Immature natural killer cell (primary cell): ENCODE measurements around the gene IFITM10. TPM values are rescaled to one million over a fixed set of nuclear protein-coding genes. Genes with fewer than 3 reads are reported as not detected.

ENCODE experiments used
- DNase-seq, 3 donors: peaks; one replicate each; pipeline ENCODE4 v3.0.0; 2022; ENCODE audit warnings: mixed read lengths in 1 of 3
- H3K27ac Mint-ChIP-seq, 6 donors: one replicate each; pipeline ENCODE4 v1.8.0; 2020; ENCODE audit warnings: mixed read lengths in 6 of 6, mild to moderate bottlenecking in 5 of 6, inconsistent platforms in 4 of 6, moderate library complexity in 3 of 6
- H3K27me3 Mint-ChIP-seq, 3 donors: one replicate each; pipeline ENCODE4 v1.8.0; 2020 to 2021; ENCODE audit warnings: low read depth in 3 of 3, mild to moderate bottlenecking in 3 of 3, mixed read lengths in 3 of 3, moderate library complexity in 3 of 3, inconsistent platforms in 1 of 3
- H3K36me3 Mint-ChIP-seq, 3 donors: one replicate each; pipeline ENCODE4 v1.8.0; 2020; ENCODE audit warnings: mixed read lengths in 3 of 3, inconsistent platforms in 2 of 3, mild to moderate bottlenecking in 2 of 3
- H3K4me1 Mint-ChIP-seq, 2 donors: one replicate each; pipeline ENCODE4 v1.8.0; 2020; ENCODE audit warnings: inconsistent platforms in 2 of 2, mild to moderate bottlenecking in 2 of 2, mixed read lengths in 2 of 2, moderate library complexity in 1 of 2
- H3K4me3 Mint-ChIP-seq, 5 donors: one replicate each; pipeline ENCODE4 v1.8.0; 2020; ENCODE audit warnings: mild to moderate bottlenecking in 5 of 5, mixed read lengths in 5 of 5, inconsistent platforms in 3 of 5, moderate library complexity in 3 of 5
- H3K9me3 Mint-ChIP-seq, 6 donors: one replicate each; pipeline ENCODE4 v1.8.0; 2020; ENCODE audit warnings: mild to moderate bottlenecking in 6 of 6, mixed read lengths in 6 of 6, inconsistent platforms in 4 of 6, moderate library complexity in 3 of 6
- polyA plus RNA-seq, 3 donors: library from polyadenylated mRNA; unstranded; fragments of 300-500 nt; fragmentation: Illumina TruSeq; gene quantifications; one replicate each; pipeline ENCODE4 v1.2.3, GENCODE V29; 2021

Gene IFITM10
- polyA plus RNA-seq, 3 donors from 2014 or later: 0.09 to 0.93 (median 0.39) TPM

GRCh38 chr11:1742371-1742770, 8.0 kb downstream of the IFITM10 start:
- no peak overlapping the region for H3K27ac Mint-ChIP-seq
- no peak overlapping the region for H3K4me3 Mint-ChIP-seq
- H3K4me1 Mint-ChIP-seq: peaks cover 6 to 14% of the 10 kb centered on the region in 2 donors
- peaks cover 0 to 5% (median 0%) of the 10 kb centered on the region in 6 donors for H3K9me3 Mint-ChIP-seq
- DNase-seq: no peak
- peaks cover 6 to 13% (median 10%) of the 10 kb centered on the region in 3 donors for H3K27me3 Mint-ChIP-seq
- peaks cover 0 to 17% (median 5%) of the 10 kb centered on the region in 3 donors for H3K36me3 Mint-ChIP-seq

- Mint-ChIP-seq H3K36me3 (peaks cover 3 to 17% (median 5%) of the 10 kb centered on the region in 3 donors), H3K4me3 (no peak overlapping the region), H3K9me3 (peaks cover 2 to 9% (median 3%) of the 10 kb centered on the region in 6 donors), H3K27me3 (peaks cover 5 to 13% (median 10%) of the 10 kb centered on the region in 3 donors), H3K4me1 (peaks cover 6 to 13% of the 10 kb centered on the region in 2 donors), H3K27ac (no peak overlapping the region)
- DNase-seq: no peak
These were observed 8.7 kb downstream of the IFITM10 start for GRCh38 chr11:1741741-1742140.

- peaks cover 5 to 17% (median 10%) of the 10 kb centered on the region in 6 donors for H3K9me3 Mint-ChIP-seq
- peaks cover 4 to 14% (median 8%) of the 10 kb centered on the region in 3 donors for H3K27me3 Mint-ChIP-seq
- H3K4me1 Mint-ChIP-seq: peaks cover 2 to 7% of the 10 kb centered on the region in 2 donors
- H3K4me3 Mint-ChIP-seq: no peak overlapping the region
- no peak for DNase-seq
- peaks cover 8 to 19% (median 11%) of the 10 kb centered on the region in 3 donors for H3K36me3 Mint-ChIP-seq
- H3K27ac Mint-ChIP-seq: no peak overlapping the region
These were observed 9.4 kb downstream of the IFITM10 start for GRCh38 chr11:1740786-1741530.

DNA sequence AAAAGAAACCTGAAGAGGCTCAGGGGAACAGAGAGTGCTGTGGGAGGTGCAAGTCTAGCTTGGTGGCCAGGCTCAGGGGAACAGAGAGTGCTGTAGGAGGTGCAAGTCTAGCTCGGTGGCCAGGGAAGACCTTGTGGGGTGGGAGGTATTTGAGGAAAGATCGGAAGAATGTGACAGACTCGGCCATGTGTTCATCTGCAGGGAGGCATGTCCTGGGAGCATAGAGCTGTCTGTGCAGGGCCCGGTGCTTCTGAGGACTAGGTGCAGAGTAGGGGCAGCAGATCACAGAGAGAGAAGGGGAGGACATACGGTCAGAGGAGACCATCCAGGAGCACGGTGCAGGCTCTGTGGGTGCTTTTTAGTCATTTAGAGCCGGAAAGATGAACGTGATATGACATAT, 10.8 kb downstream of the IFITM10 start:
- no peak overlapping the region for H3K27ac Mint-ChIP-seq
- H3K4me3 Mint-ChIP-seq: no peak overlapping the region

GRCh38 chr11:1738380-1738779, 12.0 kb downstream of the IFITM10 start:
- H3K4me3 Mint-ChIP-seq: no peak overlapping the region
- H3K9me3 Mint-ChIP-seq: peaks cover 8 to 19% (median 15%) of the 10 kb centered on the region in 6 donors
- no peak overlapping the region for H3K27ac Mint-ChIP-seq
- peaks cover 9 to 21% (median 14%) of the 10 kb centered on the region in 3 donors for H3K27me3 Mint-ChIP-seq
- H3K36me3 Mint-ChIP-seq: peaks cover 11 to 23% (median 16%) of the 10 kb centered on the region in 3 donors
- peaks cover 11 to 12% of the 10 kb centered on the region in 2 donors for H3K4me1 Mint-ChIP-seq
- no peak for DNase-seq

More for the DNA sequence above, 10.8 kb downstream of the IFITM10 start:
- Mint-ChIP-seq H3K27me3 (peaks cover 6 to 17% (median 6%) of the 10 kb centered on the region in 3 donors), H3K36me3 (peaks cover 11 to 23% (median 16%) of the 10 kb centered on the region in 3 donors), H3K4me1 (peaks cover 0 to under 1% of the 10 kb centered on the region in 2 donors), H3K9me3 (peaks cover 5 to 19% (median 15%) of the 10 kb centered on the region in 6 donors)
- no peak for DNase-seq

DNA sequence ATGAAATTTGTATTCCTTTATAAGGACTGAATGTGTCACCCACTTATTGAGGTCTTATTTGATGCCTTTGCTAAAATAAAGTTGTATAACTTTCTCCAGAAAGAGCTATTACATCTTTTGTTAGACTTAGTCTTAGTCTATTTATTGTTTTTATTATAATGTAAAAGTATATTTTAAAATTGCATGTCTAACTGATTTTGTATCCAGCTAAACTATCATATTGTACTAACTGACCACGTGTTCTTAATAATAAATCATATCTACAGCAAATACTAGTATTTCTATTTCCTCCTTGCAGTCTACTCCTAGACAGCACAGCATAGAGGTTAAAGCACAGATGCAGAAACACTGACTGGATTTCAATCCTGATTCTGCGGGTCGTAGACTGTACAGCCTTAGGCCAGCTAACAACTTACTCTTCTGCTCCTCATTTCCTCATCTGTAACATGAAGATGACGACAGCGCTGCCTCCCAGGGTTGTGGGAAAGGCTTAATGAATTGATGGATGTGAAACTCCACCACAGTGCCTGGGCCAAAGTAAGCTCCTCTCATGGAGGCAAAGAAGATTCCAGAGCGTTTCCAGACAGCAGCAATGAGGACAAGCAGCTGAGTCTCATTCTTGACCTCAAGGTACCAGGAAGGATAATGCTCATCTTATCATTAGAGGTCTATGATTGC, 13.2 kb downstream of the IFITM10 start:
- Mint-ChIP-seq H3K36me3 (peaks cover 11 to 23% (median 16%) of the 10 kb centered on the region in 3 donors), H3K27me3 (peaks cover 9 to 21% (median 14%) of the 10 kb centered on the region in 3 donors), H3K4me1 (peaks cover 11 to 13% of the 10 kb centered on the region in 2 donors), H3K9me3 (peaks cover 8 to 19% (median 15%) of the 10 kb centered on the region in 6 donors), H3K4me3 (no peak overlapping the region), H3K27ac (no peak overlapping the region)
- DNase-seq: no peak

- Mint-ChIP-seq H3K27me3 (peaks cover 9 to 24% (median 14%) of the 10 kb centered on the region in 3 donors), H3K27ac (no peak overlapping the region), H3K36me3 (peaks cover 11 to 24% (median 16%) of the 10 kb centered on the region in 3 donors), H3K4me1 (peaks cover 14 to 15% of the 10 kb centered on the region in 2 donors), H3K4me3 (no peak overlapping the region), H3K9me3 (peaks cover 8 to 19% (median 15%) of the 10 kb centered on the region in 6 donors)
- DNase-seq: no peak
These were observed 13.9 kb downstream of the IFITM10 start for GRCh38 chr11:1736447-1736992.

- Mint-ChIP-seq H3K9me3 (peaks cover 8 to 19% (median 15%) of the 10 kb centered on the region in 6 donors), H3K27me3 (peaks cover 14 to 22% (median 14%) of the 10 kb centered on the region in 3 donors), H3K4me3 (no peak overlapping the region), H3K4me1 (peaks cover 20 to 27% of the 10 kb centered on the region in 2 donors), H3K36me3 (peaks cover 11 to 28% (median 16%) of the 10 kb centered on the region in 3 donors), H3K27ac (no peak overlapping the region)
- DNase-seq: no peak
These were observed 15.1 kb downstream of the IFITM10 start for GRCh38 chr11:1735271-1735670.

DNA sequence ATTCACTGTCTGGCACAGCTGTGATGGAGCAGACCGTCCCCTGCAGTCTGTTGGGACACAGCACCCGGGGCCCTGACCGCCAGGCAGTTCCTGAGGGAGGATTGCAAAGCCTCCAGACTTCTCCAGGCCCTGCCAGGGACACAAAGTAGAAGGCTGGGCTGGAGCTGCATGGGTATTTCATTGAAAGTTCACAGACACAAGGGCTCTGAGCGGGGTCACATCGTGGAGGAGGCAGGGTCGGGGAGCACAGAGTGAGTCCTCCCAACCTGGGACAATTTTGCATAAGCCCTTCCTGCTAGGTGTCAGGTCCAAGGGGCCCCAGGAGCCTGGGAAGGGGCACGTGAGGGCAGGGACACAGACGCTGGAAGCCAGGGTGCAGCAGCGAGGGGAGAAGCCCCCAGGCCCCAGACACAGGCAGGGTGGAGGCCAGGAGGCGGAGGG, 15.7 kb downstream of the IFITM10 start:
- Mint-ChIP-seq H3K4me1 (peaks cover 25 to 33% of the 10 kb centered on the region in 2 donors), H3K27me3 (peaks cover 13 to 22% (median 14%) of the 10 kb centered on the region in 3 donors), H3K4me3 (peak overlapping the region in 1 of 5 donors; percentile 47), H3K36me3 (peaks cover 11 to 28% (median 16%) of the 10 kb centered on the region in 3 donors), H3K27ac (no peak overlapping the region), H3K9me3 (peaks cover 8 to 19% (median 15%) of the 10 kb centered on the region in 6 donors)
- no peak for DNase-seq

- Mint-ChIP-seq H3K36me3 (peaks cover 11 to 21% (median 16%) of the 10 kb centered on the region in 3 donors), H3K4me3 (peak overlapping the region in 4 of 5 donors; percentile 8 to 47 (median 22)), H3K4me1 (peaks cover 32 to 40% of the 10 kb centered on the region in 2 donors), H3K27me3 (peaks cover 11 to 27% (median 14%) of the 10 kb centered on the region in 3 donors), H3K27ac (no peak overlapping the region), H3K9me3 (peaks cover 8 to 19% (median 15%) of the 10 kb centered on the region in 6 donors)
- DNase-seq: no peak
These were observed 16.4 kb downstream of the IFITM10 start for GRCh38 chr11:1733716-1734640.

DNA sequence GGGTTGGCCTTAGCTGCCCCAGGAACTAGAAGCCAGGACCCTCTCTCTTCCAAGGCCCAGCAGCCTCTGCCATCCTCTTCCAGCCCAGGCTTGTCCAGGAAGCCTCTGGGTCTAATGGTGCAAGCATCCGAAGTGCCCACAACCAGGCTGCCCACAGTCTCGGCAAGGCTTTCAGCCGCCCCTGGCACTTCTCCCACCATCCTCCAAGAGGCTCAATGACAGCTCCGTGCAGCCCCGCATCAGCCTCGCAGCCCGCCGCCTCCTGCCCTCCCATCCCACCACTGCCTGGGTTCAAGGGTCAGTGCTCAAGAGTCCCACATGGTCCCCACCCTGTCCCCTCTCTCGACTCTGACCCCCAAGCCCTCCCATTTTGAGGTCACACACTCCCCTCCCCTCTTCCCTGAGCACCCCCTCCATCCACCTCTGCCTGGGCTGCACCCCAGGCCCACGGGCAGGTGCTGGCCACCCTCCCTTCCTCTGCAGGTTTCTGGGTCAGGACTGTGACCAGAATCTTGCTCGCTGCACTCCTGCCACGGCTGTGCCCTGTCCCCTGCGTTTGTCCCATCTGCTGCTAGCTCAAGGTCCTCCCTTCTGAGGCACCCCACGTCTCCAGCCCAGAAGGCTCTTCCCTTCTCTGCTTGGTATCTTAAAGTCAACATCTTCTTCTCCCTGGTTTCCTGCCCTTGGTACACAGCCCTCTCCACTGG, 17.2 kb downstream of the IFITM10 start:
- peak overlapping the region in 1 of 5 donors; percentile 42 for H3K4me3 Mint-ChIP-seq
- H3K4me1 Mint-ChIP-seq: peaks cover 40 to 48% of the 10 kb centered on the region in 2 donors
- peaks cover 8 to 19% (median 15%) of the 10 kb centered on the region in 6 donors for H3K9me3 Mint-ChIP-seq

GRCh38 chr11:1732418-1733008, 17.9 kb downstream of the IFITM10 start:
- H3K4me3 Mint-ChIP-seq: peak overlapping the region in 1 of 5 donors; percentile 34
- H3K27ac Mint-ChIP-seq: peak overlapping the region in 1 of 6 donors; percentile 50

More for the DNA sequence above, 17.2 kb downstream of the IFITM10 start:
- no peak for DNase-seq
- H3K27me3 Mint-ChIP-seq: peaks cover 11 to 29% (median 12%) of the 10 kb centered on the region in 3 donors
- peaks cover 11 to 17% (median 16%) of the 10 kb centered on the region in 3 donors for H3K36me3 Mint-ChIP-seq
- no peak overlapping the region for H3K27ac Mint-ChIP-seq

More at GRCh38 chr11:1732418-1733008, 17.9 kb downstream of the IFITM10 start:
- peaks cover 44 to 55% of the 10 kb centered on the region in 2 donors for H3K4me1 Mint-ChIP-seq
- peaks cover 11 to 16% (median 11%) of the 10 kb centered on the region in 3 donors for H3K36me3 Mint-ChIP-seq
- H3K9me3 Mint-ChIP-seq: peaks cover 3 to 19% (median 14%) of the 10 kb centered on the region in 6 donors
- DNase-seq: no peak
- H3K27me3 Mint-ChIP-seq: peaks cover 8 to 27% (median 12%) of the 10 kb centered on the region in 3 donors
